SK-N-DZ (cell line): ENCODE results near the gene NT5DC3.

Experiments
- DNase-seq: peaks from one replicate; pipeline ENCODE4 v3.0.0-alpha.2; 2015; ENCODE audit warnings: low spot score

NT5DC3 gene

GRCh38 chr12:103783744-103784664, 57.0 kb downstream of the NT5DC3 start:
- DNase-seq, result no peak

GRCh38 chr12:103782399-103782798, 58.6 kb downstream of the NT5DC3 start:
- DNase-seq, result no peak

- DNase-seq, result no peak
Observed at GRCh38 chr12:103780992-103781391, 60.0 kb downstream of the NT5DC3 start.

- DNase-seq, result no peak
Observed at GRCh38 chr12:103780093-103780440, 61.0 kb downstream of the NT5DC3 start.

- no peak for DNase-seq
Observed at GRCh38 chr12:103779410-103780092, 61.5 kb downstream of the NT5DC3 start.

GRCh38 chr12:103778781-103779180, 62.3 kb downstream of the NT5DC3 start:
- no peak for DNase-seq

GRCh38 chr12:103774977-103775560, 66.0 kb downstream of the NT5DC3 start:
- DNase-seq, result no peak

GRCh38 chr12:103773109-103773910, 67.7 kb downstream of the NT5DC3 start:
- DNase-seq, result no peak

GRCh38 chr12:103772367-103773108, 68.5 kb downstream of the NT5DC3 start:
- DNase-seq, result no peak

GRCh38 chr12:103771466-103771865, 69.6 kb downstream of the NT5DC3 start:
- DNase-seq, result no peak

GRCh38 chr12:103769240-103769945, 71.6 kb downstream of the NT5DC3 start:
- no peak for DNase-seq

GRCh38 chr12:103768467-103769123, 72.4 kb downstream of the NT5DC3 start:
- no peak for DNase-seq

- no peak for DNase-seq
Observed at GRCh38 chr12:103766028-103766427, 75.0 kb downstream of the NT5DC3 start.

- DNase-seq, result no peak
Observed at GRCh38 chr12:103765322-103765721, 75.7 kb downstream of the NT5DC3 start.

GRCh38 chr12:103762473-103762872, 78.6 kb downstream of the NT5DC3 start:
- DNase-seq, result no peak

- no peak for DNase-seq
Observed at GRCh38 chr12:103758310-103759089, 82.5 kb downstream of the NT5DC3 start.

- DNase-seq, result no peak
Observed at GRCh38 chr12:103757248-103757647, 83.8 kb downstream of the NT5DC3 start.

- no peak for DNase-seq
Observed at GRCh38 chr12:103756443-103756842, 84.6 kb downstream of the NT5DC3 start.

GRCh38 chr12:103755425-103755824, 85.6 kb downstream of the NT5DC3 start:
- no peak for DNase-seq
